Gastroesophageal sphincter (tissue), 4 donors: ENCODE results near the gene CCDC169. TPM values are rescaled to one million over a fixed set of nuclear protein-coding genes. Genes with fewer than 3 reads are reported as not detected.
"Not testable (repeated sequence)": the region's sequence is repeated elsewhere in the genome, so short reads cannot be mapped to it uniquely, and the experiment has no call there.

Experiments
- ATAC-seq: fragments of 150-250 bp; one replicate; pipeline ENCODE4 v1.9.1; 2016; ENCODE audit warnings: mild to moderate bottlenecking, moderate library complexity
- H3K27ac ChIP-seq, 4 donors: fragments of 200-600 bp; sonication (generic) in 3 of 4; 1 replicate in 3 of 4; 2 replicates in 1 of 4; pipeline ENCODE4 v1.5.1; 2016 to 2019
- H3K27me3 ChIP-seq: fragments of 200-600 bp; sonication (generic); one replicate; pipeline ENCODE4 v1.5.1; 2019
- H3K36me3 ChIP-seq, 2 donors: fragments of 200-600 bp; sonication (generic); one replicate each; pipeline ENCODE4 v1.5.1; 2019; ENCODE audit warnings: control low read depth in 1 of 2
- H3K4me1 ChIP-seq, 3 donors: fragments of 200-600 bp; sonication (generic); 1 replicate in 2 of 3; 2 replicates in 1 of 3; pipeline ENCODE4 v1.5.1; 2016 to 2019; ENCODE audit warnings: control low read depth in 2 of 3
- H3K4me3 ChIP-seq, 2 donors: fragments of 200-600 bp; sonication (generic); one replicate each; pipeline ENCODE4 v1.5.1; 2019; ENCODE audit warnings: mild to moderate bottlenecking in 1 of 2, moderate library complexity in 1 of 2
- H3K9me3 ChIP-seq, 3 donors: fragments of 200-600 bp; sonication (generic); one replicate each; pipeline ENCODE4 v1.5.1; 2017 to 2019; ENCODE audit warnings: control low read depth in 2 of 3
- EP300 ChIP-seq: sonication (generic); formaldehyde crosslinking; IDR thresholded peaks from one replicate; pipeline ENCODE4 v1.6.1; 2017; ENCODE audit warnings: antibody characterized with exemption, mild to moderate bottlenecking
- POLR2A ChIP-seq, 2 donors: fragments of 450-650 bp; IDR thresholded peaks; one replicate each; pipeline ENCODE4 v1.6.1; 2017; ENCODE audit warnings: antibody characterized with exemption in 2 of 2, mild to moderate bottlenecking in 2 of 2, moderate library complexity in 1 of 2
- POLR2AphosphoS5 ChIP-seq: sonication (generic); formaldehyde crosslinking; IDR thresholded peaks from one replicate; pipeline ENCODE4 v1.6.1; 2017; ENCODE audit warnings: antibody characterized with exemption
- WGBS, 2 donors: methylation state at CpG; one replicate each; pipeline ENCODE4 v1.1.5; 2018; ENCODE audit warnings: low coverage in 1 of 2; 5-methylcytosine and 5-hydroxymethylcytosine counted together
- total RNA-seq, 4 donors: library from RNA; depleted of rRNA; stranded (reverse); fragments of >200 nt; gene quantifications; one replicate each; pipeline ENCODE4 v1.1.0, GENCODE V29; 2016
- TF ChIP-seq, protein P1 (sequence below), 4 experiments: fragments of 200-600 bp in 2 of 4; fragments of 450-650 bp in 2 of 4; sonication (generic) in 1 of 4; IDR thresholded peaks; one replicate each; pipeline ENCODE4 v1.5.1; 2017 to 2019; ENCODE audit warnings: antibody characterized with exemption in 4 of 4, mild to moderate bottlenecking in 2 of 4, moderate library complexity in 2 of 4

The CCDC169 gene
- total RNA-seq, 4 donors from 2014 or later, result 0.46 to 5.6 (median 0.94) TPM; not detected in 1

GRCh38 chr13:36313047-36313969, 15.7 kb upstream of the CCDC169 start:
- H3K27me3 ChIP-seq, result no peaks in the 10 kb centered on the region
- H3K4me1 ChIP-seq, result no peaks in the 10 kb centered on the region

DNA sequence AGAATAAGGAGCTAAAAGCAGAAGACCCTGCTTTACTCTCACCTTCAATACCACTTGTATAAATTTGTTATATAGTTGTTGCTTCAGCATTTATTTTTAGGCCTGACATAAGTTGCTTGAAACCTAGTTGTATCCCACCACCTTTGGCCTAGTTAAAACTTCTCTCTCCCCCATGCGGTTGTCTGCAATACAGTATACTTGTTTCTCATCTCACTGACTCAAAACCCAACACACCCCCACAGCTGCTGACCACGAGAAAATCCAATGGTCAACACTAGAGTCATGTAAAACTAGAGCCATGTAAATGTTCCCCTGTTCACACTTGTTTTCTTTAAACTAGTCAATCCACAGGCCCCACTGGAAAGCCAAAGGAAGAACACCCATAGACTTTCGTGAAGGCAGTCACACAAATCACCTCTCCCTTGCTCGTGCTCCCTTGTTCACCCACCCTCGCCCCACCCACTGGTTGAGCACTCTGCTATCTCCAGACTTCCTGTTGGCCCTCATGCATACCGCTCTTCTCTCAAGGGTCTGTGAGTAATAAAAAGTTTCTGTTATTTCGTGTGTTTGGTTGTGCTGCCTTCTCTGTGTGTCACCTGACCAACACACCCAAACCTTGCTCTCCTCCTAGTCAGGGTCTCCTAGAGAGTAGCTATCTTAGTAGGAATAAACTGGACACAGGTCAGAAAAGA, 12.9 kb upstream of the CCDC169 start:
- H3K4me3 ChIP-seq, result no peak overlapping the region
- ATAC-seq, result no peak
- no peaks in the 10 kb centered on the region for H3K4me1 ChIP-seq
- no peaks in the 10 kb centered on the region for H3K9me3 ChIP-seq
- WGBS, 2 donors, result 95 to 100% methylated on average over 4 to 7 of the region's 7 CpGs
- no peak for TF ChIP-seq POLR2AphosphoS5
- TF ChIP-seq EP300, result no peak
- TF ChIP-seq POLR2A (IDR thresholded peaks at IDR 0.05), result no peak
- TF ChIP-seq, protein P1, sequence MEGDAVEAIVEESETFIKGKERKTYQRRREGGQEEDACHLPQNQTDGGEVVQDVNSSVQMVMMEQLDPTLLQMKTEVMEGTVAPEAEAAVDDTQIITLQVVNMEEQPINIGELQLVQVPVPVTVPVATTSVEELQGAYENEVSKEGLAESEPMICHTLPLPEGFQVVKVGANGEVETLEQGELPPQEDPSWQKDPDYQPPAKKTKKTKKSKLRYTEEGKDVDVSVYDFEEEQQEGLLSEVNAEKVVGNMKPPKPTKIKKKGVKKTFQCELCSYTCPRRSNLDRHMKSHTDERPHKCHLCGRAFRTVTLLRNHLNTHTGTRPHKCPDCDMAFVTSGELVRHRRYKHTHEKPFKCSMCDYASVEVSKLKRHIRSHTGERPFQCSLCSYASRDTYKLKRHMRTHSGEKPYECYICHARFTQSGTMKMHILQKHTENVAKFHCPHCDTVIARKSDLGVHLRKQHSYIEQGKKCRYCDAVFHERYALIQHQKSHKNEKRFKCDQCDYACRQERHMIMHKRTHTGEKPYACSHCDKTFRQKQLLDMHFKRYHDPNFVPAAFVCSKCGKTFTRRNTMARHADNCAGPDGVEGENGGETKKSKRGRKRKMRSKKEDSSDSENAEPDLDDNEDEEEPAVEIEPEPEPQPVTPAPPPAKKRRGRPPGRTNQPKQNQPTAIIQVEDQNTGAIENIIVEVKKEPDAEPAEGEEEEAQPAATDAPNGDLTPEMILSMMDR (IDR thresholded peaks at IDR 0.05), result no peak
- H3K36me3 ChIP-seq, result peaks cover 4 to 72% of the 10 kb centered on the region in 2 donors
- H3K27me3 ChIP-seq, result no peaks in the 10 kb centered on the region
- no peak overlapping the region for H3K27ac ChIP-seq

More at GRCh38 chr13:36313047-36313969, 15.7 kb upstream of the CCDC169 start:
- 63 to 70% methylated on average over 3 of the region's 3 CpGs for WGBS, 2 donors
- Histone ChIP-seq H3K27ac (no peak overlapping the region), H3K4me3 (no peak overlapping the region), H3K9me3 (no peaks in the 10 kb centered on the region), H3K36me3 (peaks cover 4 to 65% of the 10 kb centered on the region in 2 donors)
- TF ChIP-seq, protein P1 (IDR thresholded peaks at IDR 0.05), result no peak
- TF ChIP-seq EP300 (no peak), POLR2AphosphoS5 (no peak), POLR2A (IDR thresholded peaks at IDR 0.05) (no peak)
- ATAC-seq, result no peak

GRCh38 chr13:36302289-36302688, 4.7 kb upstream of the CCDC169 start:
- no peak for TF ChIP-seq EP300
- no peak for TF ChIP-seq POLR2A (IDR thresholded peaks at IDR 0.05)
- no peak for TF ChIP-seq POLR2AphosphoS5
- ATAC-seq, result no peak
- no peak overlapping the region for H3K4me3 ChIP-seq
- no peaks in the 10 kb centered on the region for H3K9me3 ChIP-seq
- peaks cover 0 to 11% (median 3%) of the 10 kb centered on the region in 3 donors for H3K4me1 ChIP-seq
- no peak overlapping the region for H3K27ac ChIP-seq
- WGBS, 2 donors, result 54 to 57% methylated on average over 3 of the region's 3 CpGs
- H3K36me3 ChIP-seq, result peaks cover 0 to 35% of the 10 kb centered on the region in 2 donors
- H3K27me3 ChIP-seq, result no peaks in the 10 kb centered on the region

DNA sequence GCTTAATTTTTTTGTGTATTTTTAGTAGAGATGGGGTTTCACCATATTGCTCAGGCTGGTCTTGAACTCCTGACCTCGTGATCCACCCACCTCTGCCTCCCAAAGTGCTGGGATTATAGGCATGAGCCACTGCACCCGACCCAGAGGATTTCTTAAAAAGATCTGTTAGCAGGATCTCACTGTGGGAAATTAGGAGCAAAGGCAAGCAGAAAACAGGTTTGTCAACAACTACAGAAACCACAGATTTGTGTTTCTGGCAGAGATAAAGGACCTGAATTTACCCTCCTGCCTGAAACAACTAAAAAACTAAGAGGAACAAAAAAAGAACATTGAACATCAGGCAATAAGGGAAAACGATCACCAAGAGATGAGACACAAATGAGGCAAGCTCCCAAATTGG, 1.9 kb upstream of the CCDC169 start:
- Histone ChIP-seq H3K4me1 (peaks cover 0 to 18% (median 3%) of the 10 kb centered on the region in 3 donors), H3K36me3 (peaks cover 0 to 22% of the 10 kb centered on the region in 2 donors)
- not testable (repeated sequence) for H3K27ac ChIP-seq, H3K9me3 ChIP-seq, ATAC-seq, H3K27me3 ChIP-seq, H3K4me3 ChIP-seq
- WGBS, 2 donors, result 63 to 73% methylated on average over 1 of the region's 3 CpGs

- no peaks in the 10 kb centered on the region for H3K27me3 ChIP-seq
- 28 to 36% methylated on average over 2 to 4 of the region's 4 CpGs for WGBS, 2 donors
- peak overlapping the region in 1 of 2 donors; percentile 62 for H3K4me3 ChIP-seq
- no peaks in the 10 kb centered on the region for H3K9me3 ChIP-seq
- TF ChIP-seq, protein P1 (IDR thresholded peaks at IDR 0.05), result no peak
- TF ChIP-seq POLR2A (IDR thresholded peaks at IDR 0.05) (no peak), EP300 (no peak), POLR2AphosphoS5 (no peak)
- ATAC-seq, result no peak
- H3K27ac ChIP-seq, result peak overlapping the region in 3 of 4 donors; percentile 79 to 85 (median 84)
- peaks cover 0 to 13% of the 10 kb centered on the region in 2 donors for H3K36me3 ChIP-seq
- peaks cover 0 to 18% (median 3%) of the 10 kb centered on the region in 3 donors for H3K4me1 ChIP-seq
Observed at GRCh38 chr13:36298535-36299068, 988 bp upstream of the CCDC169 start.
